ENCODE measurements around the gene SEMA4D. TPM values are rescaled to one million over a fixed set of nuclear protein-coding genes. Genes with fewer than 3 reads are reported as not detected.

The SEMA4D gene
- total RNA-seq, 3 donors from 2014 or later = 20.9 to 26.9 (median 23.1) TPM

- no peaks in the 10 kb centered on the region for H3K36me3 ChIP-seq (ENCODE audit: low read depth)
- H3K9me3 ChIP-seq = no peaks in the 10 kb centered on the region
- no peak for TF ChIP-seq CTCF (IDR thresholded peaks at IDR 0.05)
- peaks cover 58% of the 10 kb centered on the region for H3K4me1 ChIP-seq (ENCODE audit: low read depth)
- no peak for ATAC-seq
- peak in 2 of 3 donors; percentile 23 to 53 for DNase-seq
- intact Hi-C loops (cut with DNase I, micrococcal nuclease) = no loop called here
- H3K4me3 ChIP-seq = no peak overlapping the region
Observed at GRCh38 chr9:89440046-89440445, 57.9 kb downstream of the SEMA4D start.

GRCh38 chr9:89439571-89439970 lies 58.3 kb downstream of the SEMA4D start:
- no peak overlapping the region for H3K4me3 ChIP-seq
- intact Hi-C loops (cut with DNase I, micrococcal nuclease) = no loop called here
- no peak for ATAC-seq

GRCh38 chr9:89438194-89438593 lies 59.7 kb downstream of the SEMA4D start:
- ATAC-seq = no peak
- peak in 1 of 3 donors; percentile 48 for DNase-seq
- H3K36me3 ChIP-seq (ENCODE audit: low read depth) = no peaks in the 10 kb centered on the region
- TF ChIP-seq CTCF (IDR thresholded peaks at IDR 0.05) = no peak
- intact Hi-C loops (cut with DNase I, micrococcal nuclease) = no loop called here
- no peaks in the 10 kb centered on the region for H3K9me3 ChIP-seq
- H3K4me1 ChIP-seq (ENCODE audit: low read depth) = peaks cover 58% of the 10 kb centered on the region
- no peak overlapping the region for H3K4me3 ChIP-seq

More at GRCh38 chr9:89439571-89439970, 58.3 kb downstream of the SEMA4D start:
- Histone ChIP-seq H3K4me1 (ENCODE audit: low read depth) (peaks cover 63% of the 10 kb centered on the region), H3K36me3 (ENCODE audit: low read depth) (no peaks in the 10 kb centered on the region), H3K9me3 (no peaks in the 10 kb centered on the region)
- TF ChIP-seq CTCF (IDR thresholded peaks at IDR 0.05) = no peak
- DNase-seq = peak in 2 of 3 donors; percentile 22 to 37

GRCh38 chr9:89437772-89438171 lies 60.1 kb downstream of the SEMA4D start:
- no peak for DNase-seq
- H3K36me3 ChIP-seq (ENCODE audit: low read depth) = no peaks in the 10 kb centered on the region
- no peak overlapping the region for H3K4me3 ChIP-seq
- H3K4me1 ChIP-seq (ENCODE audit: low read depth) = peaks cover 59% of the 10 kb centered on the region
- H3K9me3 ChIP-seq = no peaks in the 10 kb centered on the region
- intact Hi-C loops (cut with DNase I, micrococcal nuclease) = no loop called here
- ATAC-seq = no peak
- TF ChIP-seq CTCF (IDR thresholded peaks at IDR 0.05) = no peak

GRCh38 chr9:89436963-89437625 lies 60.8 kb downstream of the SEMA4D start:
- ATAC-seq (peak; percentile 79), DNase-seq (peak; percentile 72 to 88 (median 77))
- Histone ChIP-seq H3K4me1 (ENCODE audit: low read depth) (peaks cover 59% of the 10 kb centered on the region), H3K9me3 (no peaks in the 10 kb centered on the region), H3K36me3 (ENCODE audit: low read depth) (no peaks in the 10 kb centered on the region), H3K4me3 (no peak overlapping the region)
- intact Hi-C loops (cut with DNase I, micrococcal nuclease) = no loop called here
- TF ChIP-seq CTCF (IDR thresholded peaks at IDR 0.05) = no peak

Measured in mucosa of descending colon (tissue), 3 donors.